Liver (tissue), 9 donors: Measurements from ENCODE around the gene KLHL40. TPM values are rescaled to one million over a fixed set of nuclear protein-coding genes. Genes with fewer than 3 reads are reported as not detected.

ENCODE experiments used
- DNase-seq: peaks from one replicate; pipeline ENCODE4 v3.0.0-alpha.2; 2017; ENCODE audit warnings: low spot score
- H3K27ac ChIP-seq, 2 donors: one replicate each; pipeline ENCODE4 v1.7.0; 2013; ENCODE audit warnings: inconsistent platforms in 2 of 2, low read length in 2 of 2, control low read depth in 1 of 2, low read depth in 1 of 2, mild to moderate bottlenecking in 1 of 2
- H3K27me3 ChIP-seq, 4 donors: one replicate each; pipeline versions ENCODE4 v1.6.1 to v1.7.0; 2013; ENCODE audit warnings: low read length in 3 of 4, inconsistent platforms in 1 of 4, mild to moderate bottlenecking in 1 of 4, moderate library complexity in 1 of 4; ENCODE audit not compliant: control insufficient read depth in 4 of 4, insufficient read depth in 4 of 4
- H3K36me3 ChIP-seq, 4 donors: one replicate each; pipeline versions ENCODE4 v1.6.1 to v1.7.0; 2013; ENCODE audit warnings: low read length in 3 of 4, mild to moderate bottlenecking in 3 of 4, low read depth in 1 of 4, moderate library complexity in 1 of 4; ENCODE audit not compliant: control insufficient read depth in 4 of 4, insufficient read depth in 3 of 4
- H3K4me1 ChIP-seq, 4 donors: one replicate each; pipeline versions ENCODE4 v1.6.1 to v1.7.0; 2013; ENCODE audit warnings: low read length in 3 of 4, mild to moderate bottlenecking in 3 of 4, moderate library complexity in 1 of 4; ENCODE audit not compliant: control insufficient read depth in 4 of 4, insufficient read depth in 4 of 4
- H3K4me3 ChIP-seq, 3 donors: one replicate each; pipeline versions ENCODE4 v1.6.1 to v1.7.0; 2013; ENCODE audit warnings: low read length in 3 of 3, control low read depth in 1 of 3, low read depth in 1 of 3, mild to moderate bottlenecking in 1 of 3
- H3K9ac ChIP-seq, 2 donors: one replicate each; pipeline ENCODE4 v1.7.0; 2013; ENCODE audit warnings: low read length in 2 of 2, mild to moderate bottlenecking in 2 of 2, moderate library complexity in 2 of 2, control low read depth in 1 of 2, low read depth in 1 of 2
- H3K9me3 ChIP-seq, 4 donors: one replicate each; pipeline versions ENCODE4 v1.6.1 to v1.7.0; 2013; ENCODE audit warnings: low read length in 3 of 4; ENCODE audit not compliant: control insufficient read depth in 4 of 4
- ATF3 ChIP-seq: IDR thresholded peaks from 2 replicates; pipeline ENCODE4 v1.6.1; 2016; ENCODE audit warnings: antibody characterized with exemption
- CTCF ChIP-seq: fragments of 150-350 bp; IDR thresholded peaks from 2 replicates; pipeline ENCODE4 v1.5.1; 2017; ENCODE audit warnings: improper control_type of control experiment, low read depth, low read length; ENCODE audit not compliant: missing input control
- EGR1 ChIP-seq, 2 donors: IDR thresholded peaks; 2 replicates each; pipeline ENCODE4 v1.6.1; 2016 to 2018; ENCODE audit warnings: antibody characterized with exemption in 2 of 2, low read depth in 2 of 2
- FOXA1 ChIP-seq: IDR thresholded peaks from 2 replicates; pipeline ENCODE4 v1.6.1; 2016; ENCODE audit warnings: antibody characterized with exemption
- HNF4A ChIP-seq, 2 donors: conservative IDR thresholded peaks; 2 replicates each; pipeline ENCODE4 v1.6.1; 2016; ENCODE audit warnings: antibody characterized with exemption in 2 of 2, mild to moderate bottlenecking in 2 of 2
- HNF4G ChIP-seq: IDR thresholded peaks from 2 replicates; pipeline ENCODE4 v1.6.1; 2016; ENCODE audit warnings: antibody characterized with exemption
- JUND ChIP-seq, 2 donors: IDR thresholded peaks; 2 replicates each; pipeline ENCODE4 v1.6.1; 2016; ENCODE audit warnings: antibody characterized with exemption in 2 of 2
- NR2F2 ChIP-seq: IDR thresholded peaks from 2 replicates; pipeline ENCODE4 v1.6.1; 2016; ENCODE audit warnings: antibody characterized with exemption
- RAD21 ChIP-seq, 2 donors: IDR thresholded peaks; 2 replicates each; pipeline ENCODE4 v1.6.1; 2016; ENCODE audit warnings: antibody characterized with exemption in 2 of 2, mild to moderate bottlenecking in 2 of 2
- REST ChIP-seq: IDR thresholded peaks from 2 replicates; pipeline ENCODE4 v1.6.1; 2016; ENCODE audit warnings: antibody characterized with exemption, mild to moderate bottlenecking
- RXRA ChIP-seq, 2 donors: IDR thresholded peaks; 2 replicates each; pipeline ENCODE4 v1.6.1; 2017 to 2018; ENCODE audit warnings: antibody characterized with exemption in 2 of 2, mild to moderate bottlenecking in 1 of 2
- SP1 ChIP-seq: IDR thresholded peaks from 2 replicates; pipeline ENCODE4 v1.6.1; 2018; ENCODE audit warnings: antibody characterized with exemption, mild to moderate bottlenecking
- TAF1 ChIP-seq: conservative IDR thresholded peaks from 2 replicates; pipeline ENCODE4 v1.6.1; 2016; ENCODE audit warnings: antibody characterized with exemption, mild to moderate bottlenecking
- YY1 ChIP-seq: IDR thresholded peaks from 2 replicates; pipeline ENCODE4 v1.6.1; 2016; ENCODE audit warnings: antibody characterized with exemption, mild to moderate bottlenecking
- WGBS: extraction: QIAGEN DNeasy Blood & Tissue Kit; methylation state at CpG from one replicate; pipeline ENCODE4 v1.1.7; 2013; 5-methylcytosine and 5-hydroxymethylcytosine counted together
- polyA plus RNA-seq, 2 donors: library from polyadenylated mRNA; stranded (reverse) in 1 of 2; unstranded in 1 of 2; fragments of 200-250 nt in 1 of 2; fragments of >200 nt in 1 of 2; fragmentation: Nextera tagmentation in 1 of 2; extraction: Ambion mirVana in 1 of 2; gene quantifications; one replicate each; pipeline versions ENCODE4 v1.2.1 to v1.2.3, GENCODE V29; 2013 to 2015
- total RNA-seq, 2 donors: library from RNA; depleted of rRNA; stranded (reverse); fragments of >200 nt; gene quantifications; one replicate each; pipeline ENCODE4 v1.2.3, GENCODE V29; 2014
- TF ChIP-seq, protein P1 (sequence below): IDR thresholded peaks from 2 replicates; pipeline ENCODE4 v1.6.1; 2016; ENCODE audit warnings: antibody characterized with exemption
- TF ChIP-seq, protein P2 (sequence below): IDR thresholded peaks from 2 replicates; pipeline ENCODE4 v1.6.1; 2016; ENCODE audit warnings: antibody characterized with exemption
- donor health status: healthy.
- donor health status: healthy.
- donor health status: healthy.
- donor health status: healthy.
- donor health status: healthy.

Gene KLHL40
- total and polyA plus RNA-seq, 4 donors = not detected

DNA sequence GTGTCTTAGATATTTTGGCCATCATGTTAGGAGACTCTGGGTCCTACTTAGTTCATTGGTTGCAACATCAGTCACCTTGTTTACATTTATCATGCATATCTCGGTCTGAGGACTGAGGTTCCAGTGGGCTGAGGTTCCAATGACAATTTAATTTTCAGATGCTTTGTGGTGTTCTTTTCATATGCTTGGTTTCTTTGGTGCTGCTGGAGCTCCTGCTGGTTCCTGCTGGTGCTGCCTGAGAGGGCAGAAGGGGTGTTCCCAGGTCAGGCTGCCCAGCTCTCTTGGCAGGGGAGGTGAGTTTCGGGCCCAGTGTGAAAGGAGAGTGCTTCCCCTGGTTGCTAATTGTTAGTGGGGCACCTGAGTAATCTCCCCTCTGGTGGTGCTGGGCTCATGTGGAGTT is 6.9 kb upstream of the KLHL40 start:
- Histone ChIP-seq H3K9ac (no peak overlapping the region), H3K36me3 (no peaks in the 10 kb centered on the region), H3K4me1 (no peaks in the 10 kb centered on the region), H3K27me3 (no peaks in the 10 kb centered on the region), H3K9me3 (peaks cover 0 to 2% (median 0%) of the 10 kb centered on the region in 4 donors), H3K27ac (no peak overlapping the region), H3K4me3 (no peak overlapping the region)
- DNase-seq = no peak
- 67% methylated on average over 2 of the region's 2 CpGs for WGBS
- no peak for TF ChIP-seq TAF1
- TF ChIP-seq HNF4A (conservative IDR thresholded peaks at IDR 0.05) = no peak
- TF ChIP-seq ATF3 = no peak
- TF ChIP-seq EGR1 (IDR thresholded peaks at IDR 0.05; ENCODE audit: low read depth in 2 of 2) = no peak
- TF ChIP-seq, protein P1, sequence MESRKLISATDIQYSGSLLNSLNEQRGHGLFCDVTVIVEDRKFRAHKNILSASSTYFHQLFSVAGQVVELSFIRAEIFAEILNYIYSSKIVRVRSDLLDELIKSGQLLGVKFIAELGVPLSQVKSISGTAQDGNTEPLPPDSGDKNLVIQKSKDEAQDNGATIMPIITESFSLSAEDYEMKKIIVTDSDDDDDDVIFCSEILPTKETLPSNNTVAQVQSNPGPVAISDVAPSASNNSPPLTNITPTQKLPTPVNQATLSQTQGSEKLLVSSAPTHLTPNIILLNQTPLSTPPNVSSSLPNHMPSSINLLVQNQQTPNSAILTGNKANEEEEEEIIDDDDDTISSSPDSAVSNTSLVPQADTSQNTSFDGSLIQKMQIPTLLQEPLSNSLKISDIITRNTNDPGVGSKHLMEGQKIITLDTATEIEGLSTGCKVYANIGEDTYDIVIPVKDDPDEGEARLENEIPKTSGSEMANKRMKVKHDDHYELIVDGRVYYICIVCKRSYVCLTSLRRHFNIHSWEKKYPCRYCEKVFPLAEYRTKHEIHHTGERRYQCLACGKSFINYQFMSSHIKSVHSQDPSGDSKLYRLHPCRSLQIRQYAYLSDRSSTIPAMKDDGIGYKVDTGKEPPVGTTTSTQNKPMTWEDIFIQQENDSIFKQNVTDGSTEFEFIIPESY = no peak
- TF ChIP-seq NR2F2 = no peak
- TF ChIP-seq RAD21 (IDR thresholded peaks at IDR 0.05) = no peak
- no peak for TF ChIP-seq JUND (IDR thresholded peaks at IDR 0.05)
- TF ChIP-seq CTCF = no peak
- TF ChIP-seq FOXA1 = no peak
- TF ChIP-seq, protein P2, sequence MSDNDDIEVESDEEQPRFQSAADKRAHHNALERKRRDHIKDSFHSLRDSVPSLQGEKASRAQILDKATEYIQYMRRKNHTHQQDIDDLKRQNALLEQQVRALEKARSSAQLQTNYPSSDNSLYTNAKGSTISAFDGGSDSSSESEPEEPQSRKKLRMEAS = no peak
- no peak for TF ChIP-seq YY1
- TF ChIP-seq RXRA (IDR thresholded peaks at IDR 0.05) = no peak

GRCh38 chr3:42680271-42680670 is 5.1 kb upstream of the KLHL40 start:
- TF ChIP-seq HNF4G = no peak
- no peak for TF ChIP-seq TAF1
- TF ChIP-seq, protein P1 = no peak
- TF ChIP-seq ATF3 = no peak
- TF ChIP-seq REST = no peak
- no peak for TF ChIP-seq SP1
- TF ChIP-seq YY1 = no peak
- TF ChIP-seq CTCF = no peak
- TF ChIP-seq RAD21 (IDR thresholded peaks at IDR 0.05) = no peak
- TF ChIP-seq, protein P2 = no peak
- no peak for TF ChIP-seq HNF4A (conservative IDR thresholded peaks at IDR 0.05)
- no peak for TF ChIP-seq JUND (IDR thresholded peaks at IDR 0.05)
- H3K4me1 ChIP-seq = no peaks in the 10 kb centered on the region
- WGBS = 96% methylated on average over 1 of the region's 1 CpG
- peaks cover 0 to 2% (median 0%) of the 10 kb centered on the region in 4 donors for H3K9me3 ChIP-seq
- no peak overlapping the region for H3K4me3 ChIP-seq
- H3K36me3 ChIP-seq = no peaks in the 10 kb centered on the region
- DNase-seq = no peak
- no peaks in the 10 kb centered on the region for H3K27me3 ChIP-seq
- no peak overlapping the region for H3K9ac ChIP-seq
- no peak overlapping the region for H3K27ac ChIP-seq
